Activated naive CD4-positive, alpha-beta T cell treated with anti-CD3 and anti-CD28 coated beads, Interleukin-2, amount 50 U/mL, for 24 hours (primary cell): ENCODE data around the gene PRPF40A.
"Not testable (repeated sequence)": the region's sequence is repeated elsewhere in the genome, so short reads cannot be mapped to it uniquely, and the experiment has no call there.

Source experiments
- H3K27ac Mint-ChIP-seq: one replicate; pipeline ENCODE4 v1.8.0; 2021; ENCODE audit warnings: mild to moderate bottlenecking, mixed read lengths
- H3K27me3 Mint-ChIP-seq: one replicate; pipeline ENCODE4 v1.8.0; 2021; ENCODE audit warnings: mixed read lengths
- H3K36me3 Mint-ChIP-seq: one replicate; pipeline ENCODE4 v1.8.0; 2021; ENCODE audit warnings: mixed read lengths
- H3K4me1 Mint-ChIP-seq: one replicate; pipeline ENCODE4 v1.8.0; 2021; ENCODE audit warnings: mixed read lengths
- H3K4me3 Mint-ChIP-seq: one replicate; pipeline ENCODE4 v1.8.0; 2021; ENCODE audit warnings: mild to moderate bottlenecking, mixed read lengths
- H3K9me3 Mint-ChIP-seq: one replicate; pipeline ENCODE4 v1.8.0; 2021; ENCODE audit warnings: mixed read lengths

PRPF40A gene

GRCh38 chr2:152729844-152730243 lies 12.6 kb upstream of the PRPF40A start:
- no peaks in the 10 kb centered on the region for H3K27me3 Mint-ChIP-seq
- H3K4me3 Mint-ChIP-seq: no peak overlapping the region
- peaks cover 29% of the 10 kb centered on the region for H3K4me1 Mint-ChIP-seq
- H3K36me3 Mint-ChIP-seq: peaks cover 1% of the 10 kb centered on the region
- no peak overlapping the region for H3K27ac Mint-ChIP-seq
- no peaks in the 10 kb centered on the region for H3K9me3 Mint-ChIP-seq

- H3K4me1 Mint-ChIP-seq: peaks cover 32% of the 10 kb centered on the region
- peaks cover 4% of the 10 kb centered on the region for H3K36me3 Mint-ChIP-seq
- H3K4me3 Mint-ChIP-seq: no peak overlapping the region
- H3K9me3 Mint-ChIP-seq: no peaks in the 10 kb centered on the region
- no peaks in the 10 kb centered on the region for H3K27me3 Mint-ChIP-seq
- H3K27ac Mint-ChIP-seq: no peak overlapping the region
Measured at GRCh38 chr2:152723918-152724317, 6.7 kb upstream of the PRPF40A start.

- peaks cover 33% of the 10 kb centered on the region for H3K4me1 Mint-ChIP-seq
- H3K36me3 Mint-ChIP-seq: not testable (repeated sequence)
Measured at GRCh38 chr2:152722639-152723038, 5.4 kb upstream of the PRPF40A start.

GRCh38 chr2:152720794-152721193 lies 3.5 kb upstream of the PRPF40A start:
- Mint-ChIP-seq H3K4me3 (no peak overlapping the region), H3K9me3 (no peaks in the 10 kb centered on the region), H3K27ac (no peak overlapping the region), H3K4me1 (peaks cover 48% of the 10 kb centered on the region), H3K36me3 (peaks cover 10% of the 10 kb centered on the region), H3K27me3 (no peaks in the 10 kb centered on the region)

More at GRCh38 chr2:152722639-152723038, 5.4 kb upstream of the PRPF40A start:
- H3K9me3 Mint-ChIP-seq, H3K27me3 Mint-ChIP-seq, H3K4me3 Mint-ChIP-seq, H3K27ac Mint-ChIP-seq: not testable (repeated sequence)

- Mint-ChIP-seq H3K36me3 (peaks cover 15% of the 10 kb centered on the region), H3K9me3 (no peaks in the 10 kb centered on the region), H3K4me3 (peak overlapping the region; percentile 100), H3K27ac (peak overlapping the region; percentile 100), H3K27me3 (no peaks in the 10 kb centered on the region), H3K4me1 (peaks cover 62% of the 10 kb centered on the region)
Measured at GRCh38 chr2:152718909-152719645, 1.8 kb upstream of the PRPF40A start.

GRCh38 chr2:152718076-152718908 lies 1.0 kb upstream of the PRPF40A start, which contains the start of gene ARL6IP6:
Gene ARL6IP6 (plus strand): TSS chr2:152718620. CDS start chr2:152718625, 5 bp downstream.
- H3K4me3 Mint-ChIP-seq: peak within 1 kb of the TSS; percentile 100
- no peaks in the 10 kb centered on the region for H3K9me3 Mint-ChIP-seq
- H3K27ac Mint-ChIP-seq: peak within 1 kb of the TSS; percentile 100
- H3K27me3 Mint-ChIP-seq: no peaks in the 10 kb centered on the region
- H3K36me3 Mint-ChIP-seq: peaks cover 17% of the 10 kb centered on the region
- peaks cover 65% of the 10 kb centered on the region for H3K4me1 Mint-ChIP-seq

- H3K4me1 Mint-ChIP-seq: peaks cover 68% of the 10 kb centered on the region
- peak overlapping the region; percentile 100 for H3K27ac Mint-ChIP-seq
- H3K4me3 Mint-ChIP-seq: peak overlapping the region; percentile 100
- H3K9me3 Mint-ChIP-seq: no peaks in the 10 kb centered on the region
- H3K27me3 Mint-ChIP-seq: no peaks in the 10 kb centered on the region
- H3K36me3 Mint-ChIP-seq: peaks cover 18% of the 10 kb centered on the region
Measured at GRCh38 chr2:152716805-152717227, 445 bp downstream of the PRPF40A start.

GRCh38 chr2:152715854-152716428 lies 1.3 kb downstream of the PRPF40A start:
- Mint-ChIP-seq H3K4me1 (peaks cover 68% of the 10 kb centered on the region), H3K36me3 (peaks cover 20% of the 10 kb centered on the region), H3K27me3 (no peaks in the 10 kb centered on the region), H3K27ac (peak overlapping the region; percentile 100), H3K9me3 (no peaks in the 10 kb centered on the region), H3K4me3 (peak overlapping the region; percentile 100)

- Mint-ChIP-seq H3K4me1 (peaks cover 70% of the 10 kb centered on the region), H3K27ac (peak overlapping the region; percentile 19), H3K4me3 (peak overlapping the region; percentile 70), H3K27me3 (no peaks in the 10 kb centered on the region), H3K9me3 (no peaks in the 10 kb centered on the region), H3K36me3 (peaks cover 27% of the 10 kb centered on the region)
Measured at GRCh38 chr2:152715112-152715511, 2.1 kb downstream of the PRPF40A start.

- Mint-ChIP-seq H3K4me3 (no peak overlapping the region), H3K36me3 (peaks cover 40% of the 10 kb centered on the region), H3K27me3 (no peaks in the 10 kb centered on the region)
Measured at GRCh38 chr2:152710713-152711112, 6.5 kb downstream of the PRPF40A start.

GRCh38 chr2:152708742-152709141 lies 8.5 kb downstream of the PRPF40A start:
- Mint-ChIP-seq H3K27me3 (no peaks in the 10 kb centered on the region), H3K4me3 (no peak overlapping the region), H3K9me3 (no peaks in the 10 kb centered on the region), H3K27ac (no peak overlapping the region), H3K36me3 (peaks cover 33% of the 10 kb centered on the region), H3K4me1 (peaks cover 81% of the 10 kb centered on the region)

More at GRCh38 chr2:152710713-152711112, 6.5 kb downstream of the PRPF40A start:
- H3K4me1 Mint-ChIP-seq: peaks cover 78% of the 10 kb centered on the region
- no peak overlapping the region for H3K27ac Mint-ChIP-seq
- no peaks in the 10 kb centered on the region for H3K9me3 Mint-ChIP-seq

- Mint-ChIP-seq H3K4me3 (no peak overlapping the region), H3K36me3 (peaks cover 40% of the 10 kb centered on the region), H3K4me1 (peaks cover 87% of the 10 kb centered on the region), H3K9me3 (no peaks in the 10 kb centered on the region), H3K27ac (no peak overlapping the region), H3K27me3 (no peaks in the 10 kb centered on the region)
Measured at GRCh38 chr2:152706477-152707021, 10.7 kb downstream of the PRPF40A start.

- peaks cover 29% of the 10 kb centered on the region for H3K36me3 Mint-ChIP-seq
- no peak overlapping the region for H3K4me3 Mint-ChIP-seq
- H3K27me3 Mint-ChIP-seq: no peaks in the 10 kb centered on the region
- no peaks in the 10 kb centered on the region for H3K9me3 Mint-ChIP-seq
- H3K4me1 Mint-ChIP-seq: peaks cover 80% of the 10 kb centered on the region
- H3K27ac Mint-ChIP-seq: peak overlapping the region; percentile 20
Measured at GRCh38 chr2:152701198-152701597, 16.1 kb downstream of the PRPF40A start.

GRCh38 chr2:152696476-152696875 lies 20.8 kb downstream of the PRPF40A start:
- Mint-ChIP-seq H3K27me3 (no peaks in the 10 kb centered on the region), H3K27ac (peak overlapping the region; percentile 12), H3K36me3 (peaks cover 23% of the 10 kb centered on the region), H3K4me1 (peaks cover 56% of the 10 kb centered on the region), H3K9me3 (no peaks in the 10 kb centered on the region), H3K4me3 (no peak overlapping the region)

GRCh38 chr2:152695763-152696162 lies 21.5 kb downstream of the PRPF40A start:
- Mint-ChIP-seq H3K4me1 (peaks cover 56% of the 10 kb centered on the region), H3K27me3 (no peaks in the 10 kb centered on the region), H3K4me3 (peak overlapping the region; percentile 64), H3K9me3 (no peaks in the 10 kb centered on the region), H3K27ac (peak overlapping the region; percentile 90), H3K36me3 (peaks cover 19% of the 10 kb centered on the region)
